Ovary (tissue), 10 donors: ENCODE results near the gene IFNA21. TPM values are rescaled to one million over a fixed set of nuclear protein-coding genes. Genes with fewer than 3 reads are reported as not detected.
"Not testable (repeated sequence)": the region's sequence is repeated elsewhere in the genome, so short reads cannot be mapped to it uniquely, and the experiment has no call there.

ENCODE experiments used
- DNase-seq, 5 donors: peaks; one replicate each; pipeline ENCODE4 v3.0.0-alpha.2; 2019 to 2020
- H3K27ac ChIP-seq, 2 donors: fragments of 200-600 bp; one replicate each; pipeline versions ENCODE4 v1.5.1 to v1.8.0; 2019 to 2022
- H3K27me3 ChIP-seq: fragments of 200-600 bp; one replicate; pipeline ENCODE4 v1.8.0; 2022
- H3K36me3 ChIP-seq: fragments of 200-600 bp; sonication (generic); one replicate; pipeline ENCODE4 v1.5.1; 2019
- H3K4me1 ChIP-seq: one replicate; pipeline ENCODE4 v1.8.1; 2013; ENCODE audit warnings: mild to moderate bottlenecking, moderate library complexity; ENCODE audit not compliant: insufficient read depth
- H3K4me3 ChIP-seq: fragments of 200-600 bp; sonication (generic); one replicate; pipeline ENCODE4 v1.5.1; 2017
- H3K9me3 ChIP-seq, 2 donors: fragments of 200-600 bp in 1 of 2; sonication (generic) in 1 of 2; one replicate each; pipeline versions ENCODE4 v1.5.1 to v1.8.1; 2013 to 2019; ENCODE audit warnings: mild to moderate bottlenecking in 1 of 2, moderate library complexity in 1 of 2
- CTCF ChIP-seq, 3 donors: fragments of 450-650 bp in 2 of 3; fragments of 200-600 bp in 1 of 3; IDR thresholded peaks; one replicate each; pipeline versions ENCODE4 v1.5.1 to v1.8.0; 2016 to 2022; ENCODE audit warnings: antibody characterized with exemption in 3 of 3, mild to moderate bottlenecking in 1 of 3
- EP300 ChIP-seq: sonication (generic); formaldehyde crosslinking; IDR thresholded peaks from one replicate; pipeline ENCODE4 v1.6.1; 2017; ENCODE audit warnings: antibody characterized with exemption
- POLR2A ChIP-seq: fragments of 450-650 bp; IDR thresholded peaks from one replicate; pipeline ENCODE4 v1.6.1; 2017; ENCODE audit warnings: antibody characterized with exemption, mild to moderate bottlenecking, moderate library complexity
- WGBS, 3 donors: extraction: QIAGEN DNeasy Blood & Tissue Kit in 1 of 3; methylation state at CpG; one replicate each; pipeline versions ENCODE4 v1.1.5 to v1.1.7; 2013 to 2017; 5-methylcytosine and 5-hydroxymethylcytosine counted together
- intact Hi-C, 4 donors: fragments of 100-400 bp; cut with DNase I; formaldehyde crosslinking; loops; one replicate each; pipeline versions ENCODE4 v1.11.0 to v1.15.1; 2022 to 2023
- long read RNA-seq, 3 donors: library from polyadenylated mRNA in 2 of 3; unstranded in 2 of 3; transcript quantifications; one replicate each; pipeline ENCODE4 v2.0.0 and lab custom pipeline, GENCODE V29; 2021 to 2026
- polyA plus RNA-seq, 2 donors: library from polyadenylated mRNA; stranded (reverse); fragments of 200-250 nt in 1 of 2; fragments of 350-450 nt in 1 of 2; fragmentation: Illumina TruSeq in 1 of 2; extraction: RNeasy Lipid Tissue Mini Kit (QIAGEN cat#74804) in 1 of 2; gene quantifications; one replicate each; pipeline ENCODE4 v1.2.3, GENCODE V29; 2013 to 2014
- total RNA-seq, 7 donors: library from RNA; depleted of rRNA in 2 of 7; stranded (reverse); fragments of >200 nt in 2 of 7; fragmentation: NEBNext Ultra II Directional in 3 of 7; extraction: Animal tissue kit (Norgen Biotek cat#: 25700) in 3 of 7; gene quantifications; one replicate each; pipeline versions ENCODE4 v1.1.0 to v1.2.4, GENCODE V29; 2016 to 2023
- donor health status: DM: no; HTN: no; CAD: no; lungs with moderate emphysema.
- donor health status: DM: no; HTN: no; CAD: no.
- donor health status: Bipolar disorder and iron deficiency.
- donor health status: DM: yes; HTN: yes; CAD: no.
- donor health status: DM: no; HTN: no; CAD: no.
- donor health status: DM: yes; HTN: yes; CAD: no.

The IFNA21 gene
- total RNA-seq (not detected), polyA plus RNA-seq (not detected)
- long read RNA-seq, donor 1 = 0 reads
- long read RNA-seq, donor 2 = 0 reads
- long read RNA-seq, donor 3 = 0 reads

- H3K9me3 ChIP-seq, H3K36me3 ChIP-seq, H3K4me3 ChIP-seq, H3K4me1 ChIP-seq, H3K27me3 ChIP-seq, DNase-seq, H3K27ac ChIP-seq, intact Hi-C loops: not testable (repeated sequence)
- 17 to 46% (median 23%) methylated on average over 2 of the region's 2 CpGs for WGBS, 3 donors
Observed at GRCh38 chr9:21166560-21166959, at the start of gene IFNA21. IFNA21 (minus strand) TSS chr9:21166660; CDS start chr9:21166612, 48 bp downstream.

GRCh38 chr9:21213411-21214326 is 47.2 kb upstream of the IFNA21 start:
- WGBS, 3 donors = 43 to 51% (median 45%) methylated on average over 5 of the region's 5 CpGs

GRCh38 chr9:21212160-21212559 is 45.7 kb upstream of the IFNA21 start:
- intact Hi-C loops, H3K27ac ChIP-seq, H3K4me1 ChIP-seq, H3K9me3 ChIP-seq, H3K4me3 ChIP-seq, H3K36me3 ChIP-seq, H3K27me3 ChIP-seq, DNase-seq: not testable (repeated sequence)
- WGBS, 3 donors = 51 to 60% (median 55%) methylated on average over 1 to 2 of the region's 2 CpGs

More at GRCh38 chr9:21213411-21214326, 47.2 kb upstream of the IFNA21 start:
- H3K27me3 ChIP-seq, DNase-seq, H3K4me3 ChIP-seq, H3K9me3 ChIP-seq, H3K36me3 ChIP-seq, H3K4me1 ChIP-seq, intact Hi-C loops, H3K27ac ChIP-seq: not testable (repeated sequence)

GRCh38 chr9:21210782-21211181 is 44.3 kb upstream of the IFNA21 start:
- H3K36me3 ChIP-seq, intact Hi-C loops, DNase-seq, H3K9me3 ChIP-seq, H3K4me3 ChIP-seq, H3K4me1 ChIP-seq, H3K27ac ChIP-seq, H3K27me3 ChIP-seq: not testable (repeated sequence)
- WGBS, 3 donors = 82 to 95% (median 89%) methylated on average over 2 of the region's 2 CpGs

GRCh38 chr9:21210311-21210710 is 43.9 kb upstream of the IFNA21 start:
- Histone ChIP-seq H3K4me3 (no peak overlapping the region), H3K4me1 (no peaks in the 10 kb centered on the region), H3K36me3 (no peaks in the 10 kb centered on the region), H3K27ac (no peak overlapping the region), H3K9me3 (no peaks in the 10 kb centered on the region), H3K27me3 (no peaks in the 10 kb centered on the region)
- DNase-seq = no peak
- WGBS, 3 donors = 91 to 93% (median 92%) methylated on average over 6 to 7 of the region's 7 CpGs
- intact Hi-C loops = no loop called here
- TF ChIP-seq POLR2A (no peak), CTCF (IDR thresholded peaks at IDR 0.05) (no peak), EP300 (no peak)

GRCh38 chr9:21207043-21207442 is 40.6 kb upstream of the IFNA21 start, which contains the start of gene IFNA10:
IFNA10 (minus strand) TSS chr9:21207143; CDS start chr9:21207097, 46 bp downstream.
- 58 to 82% (median 64%) methylated on average over 3 of the region's 3 CpGs for WGBS, 3 donors
- H3K4me1 ChIP-seq, H3K27ac ChIP-seq, H3K27me3 ChIP-seq, H3K36me3 ChIP-seq, H3K9me3 ChIP-seq, H3K4me3 ChIP-seq, DNase-seq, intact Hi-C loops: not testable (repeated sequence)

GRCh38 chr9:21205204-21205603 is 38.7 kb upstream of the IFNA21 start:
- TF ChIP-seq POLR2A (no peak), EP300 (no peak), CTCF (IDR thresholded peaks at IDR 0.05) (no peak)
- Histone ChIP-seq H3K36me3 (no peaks in the 10 kb centered on the region), H3K27ac (no peak overlapping the region), H3K9me3 (no peaks in the 10 kb centered on the region), H3K4me1 (no peaks in the 10 kb centered on the region), H3K4me3 (no peak overlapping the region), H3K27me3 (no peaks in the 10 kb centered on the region)
- intact Hi-C loops = no loop called here
- DNase-seq = no peak

- H3K27me3 ChIP-seq, DNase-seq, H3K4me3 ChIP-seq, H3K36me3 ChIP-seq, intact Hi-C loops, H3K27ac ChIP-seq, H3K9me3 ChIP-seq, H3K4me1 ChIP-seq: not testable (repeated sequence)
- WGBS, 3 donors = 48 to 66% (median 63%) methylated on average over 4 of the region's 4 CpGs
Observed at GRCh38 chr9:21202105-21202504, 35.6 kb upstream of the IFNA21 start, which contains the start of gene IFNA7. IFNA7 (minus strand) TSS chr9:21202205; CDS start chr9:21202165, 40 bp downstream.

- H3K4me3 ChIP-seq, DNase-seq, H3K4me1 ChIP-seq, H3K36me3 ChIP-seq, intact Hi-C loops, H3K27ac ChIP-seq, H3K9me3 ChIP-seq, H3K27me3 ChIP-seq: not testable (repeated sequence)
- 34 to 40% (median 35%) methylated on average over 6 of the region's 6 CpGs for WGBS, 3 donors
Observed at GRCh38 chr9:21194867-21195776, 28.7 kb upstream of the IFNA21 start.
